HG03196 (cell line): ENCODE measurements around the gene UMPS.

ENCODE experiments used
- ATAC-seq: cut with Tn5 transposase; IDR thresholded peaks from one replicate; pipeline ENCODE4 v1.9.1; 2021; ENCODE audit not compliant: unreplicated experiment

UMPS gene

GRCh38 chr3:124793054-124793739, 62.9 kb downstream of the UMPS start:
- ATAC-seq, result no peak

DNA sequence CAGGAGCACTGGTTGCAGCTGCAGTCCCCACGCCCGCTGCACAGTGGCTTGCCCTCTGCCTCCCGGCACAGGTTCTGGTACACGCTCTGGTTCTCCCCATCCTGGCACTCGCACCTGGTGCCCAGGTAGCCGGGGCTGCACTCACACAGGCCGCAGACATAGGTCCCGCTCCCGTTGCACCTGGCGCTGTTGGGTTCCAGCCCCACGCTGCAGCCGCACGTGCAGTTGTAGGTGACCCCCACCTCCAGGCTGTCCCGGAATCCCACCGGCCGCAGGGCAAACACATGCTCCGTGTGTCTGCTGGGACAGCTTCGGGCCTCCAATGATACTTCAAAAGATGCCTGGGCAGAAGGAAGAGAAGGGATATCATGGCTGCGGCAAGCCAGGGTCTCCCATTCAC, 66.2 kb downstream of the UMPS start:
- ATAC-seq, result no peak

- ATAC-seq, result no peak
Observed at GRCh38 chr3:124797426-124797945, 67.2 kb downstream of the UMPS start.
